ENCODE results near the gene TGFBR3L. TPM values are rescaled to one million over a fixed set of nuclear protein-coding genes. Genes with fewer than 3 reads are reported as not detected.

The TGFBR3L gene
- total RNA-seq, 4 donors from 2014 or later = not detected

- Histone ChIP-seq H3K4me1 (peaks cover 13 to 64% of the 10 kb centered on the region in 2 donors), H3K27me3 (no peaks in the 10 kb centered on the region), H3K4me3 (replicated peaks in 1 of 3) (peak within 1 kb of the TSS in 1 of 3 donors; percentile 50), H3K9me3 (no peaks in the 10 kb centered on the region), H3K27ac (peak within 1 kb of the TSS in 1 of 3 donors; percentile 45), H3K36me3 (peaks cover 17 to 20% of the 10 kb centered on the region in 2 donors)
- WGBS, 2 donors = 22 to 34% methylated on average over 16 to 22 of the region's 65 CpGs
- peak; percentile 65 to 68 for DNase-seq
- TF ChIP-seq CTCF (IDR thresholded peaks at IDR 0.05) (no peak), POLR2A (IDR thresholded peaks at IDR 0.05) (no peak)
- intact Hi-C loops (cut with DNase I) = no loop called here
Observed at GRCh38 chr19:7926021-7926726, 11.5 kb downstream of the TGFBR3L start, which contains the start of gene CTXN1. CTXN1 (minus strand) TSS chr19:7926135; CDS start chr19:7925538, 597 bp downstream.

- Histone ChIP-seq H3K27me3 (no peaks in the 10 kb centered on the region), H3K27ac (peak overlapping the region in 1 of 3 donors; percentile 86), H3K4me3 (replicated peaks in 1 of 3) (no peak overlapping the region), H3K9me3 (no peaks in the 10 kb centered on the region), H3K4me1 (peaks cover 8 to 63% of the 10 kb centered on the region in 2 donors), H3K36me3 (peaks cover 24 to 27% of the 10 kb centered on the region in 2 donors)
- DNase-seq = peak in 1 of 2 donors; percentile 20
- 58 to 73% methylated on average over 9 to 17 of the region's 32 CpGs for whole genome bisulfite sequencing, 2 donors
- no peak for TF ChIP-seq CTCF (IDR thresholded peaks at IDR 0.05)
- TF ChIP-seq POLR2A (IDR thresholded peaks at IDR 0.05) = no peak
- intact Hi-C loops (cut with DNase I) = no loop called here
Observed at GRCh38 chr19:7926727-7927604, 12.3 kb downstream of the TGFBR3L start.

- peak overlapping the region in 2 of 3 donors; percentile 33 to 86 for H3K27ac ChIP-seq
- no peaks in the 10 kb centered on the region for H3K27me3 ChIP-seq
- peaks cover 8 to 62% of the 10 kb centered on the region in 2 donors for H3K4me1 ChIP-seq
- H3K36me3 ChIP-seq = peaks cover 24 to 27% of the 10 kb centered on the region in 2 donors
- WGBS, 2 donors = 91 to 96% methylated on average over 8 to 21 of the region's 23 CpGs
- TF ChIP-seq POLR2A (IDR thresholded peaks at IDR 0.05) (no peak), CTCF (IDR thresholded peaks at IDR 0.05) (no peak)
- no peaks in the 10 kb centered on the region for H3K9me3 ChIP-seq
- intact Hi-C loops (cut with DNase I) = no loop called here
- DNase-seq = no peak
- no peak overlapping the region for H3K4me3 ChIP-seq (replicated peaks in 1 of 3)
Observed at GRCh38 chr19:7927605-7928333, 13.1 kb downstream of the TGFBR3L start.

GRCh38 chr19:7928334-7928706, 13.7 kb downstream of the TGFBR3L start:
- peaks cover 8 to 62% of the 10 kb centered on the region in 2 donors for H3K4me1 ChIP-seq
- no peaks in the 10 kb centered on the region for H3K27me3 ChIP-seq
- peaks cover 27 to 31% of the 10 kb centered on the region in 2 donors for H3K36me3 ChIP-seq
- H3K9me3 ChIP-seq = no peaks in the 10 kb centered on the region
- WGBS, 2 donors = 78 to 93% methylated on average over 9 of the region's 9 CpGs
- peak overlapping the region in 2 of 3 donors; percentile 33 to 86 for H3K27ac ChIP-seq
- intact Hi-C loops (cut with DNase I) = no loop called here
- TF ChIP-seq CTCF (IDR thresholded peaks at IDR 0.05) (no peak), POLR2A (IDR thresholded peaks at IDR 0.05) (no peak)
- no peak overlapping the region for H3K4me3 ChIP-seq (replicated peaks in 1 of 3)
- no peak for DNase-seq
